SK-N-SH (cell line): ENCODE measurements around the gene LPA. TPM values are rescaled to one million over a fixed set of nuclear protein-coding genes. Genes with fewer than 3 reads are reported as not detected.

ENCODE experiments used
- CTCF ChIA-PET: fragments of 300-600, 350-600 bp; formaldehyde crosslinking; extraction: SDS; loops from one replicate; lab custom pipeline; 2021; lab: Yijun Ruan, JAX
- POLR2A ChIA-PET: fragments of 350-600 bp; sonication (Branson Sonifier 250); formaldehyde crosslinking; extraction: SDS; loops from one replicate; lab custom pipeline; 2020; ENCODE audit warnings: antibody characterized with exemption, inconsistent platforms; lab: Yijun Ruan, JAX
- DNase-seq: peaks from one replicate; pipeline ENCODE4 v3.0.0; 2012
- H2AFZ ChIP-seq: fragments of 200-600 bp; sonication (generic); 2 replicates; pipeline ENCODE4 v1.8.1; 2016; ENCODE audit warnings: antibody characterized with exemption, mild to moderate bottlenecking, low read depth
- H3F3A ChIP-seq: fragments of 200-600 bp; sonication (generic); replicated peaks from 2 replicates; pipeline ENCODE3; 2016; ENCODE audit warnings: antibody characterized with exemption, mild to moderate bottlenecking; ENCODE audit not compliant: insufficient read depth
- H3K27ac ChIP-seq, 2 experiments: fragments of 200-500 bp in 1 of 2; fragments of 200-600 bp in 1 of 2; sonication (Bioruptor generic) in 1 of 2; sonication (generic), shearing (Covaris generic) in 1 of 2; 2 replicates each; pipeline versions ENCODE4 v1.5.1 to v1.6.1; 2014 to 2016; ENCODE audit warnings: low read depth in 2 of 2, inconsistent platforms in 1 of 2, low read length in 1 of 2, mild to moderate bottlenecking in 1 of 2, mixed read lengths in 1 of 2
- H3K27me3 ChIP-seq: fragments of 200-600 bp; sonication (generic), shearing (Covaris generic); 2 replicates; pipeline ENCODE4 v1.6.1; 2016; ENCODE audit warnings: mixed run types; ENCODE audit not compliant: insufficient read depth
- H3K36me3 ChIP-seq, 2 experiments: fragments of 200-500 bp in 1 of 2; fragments of 200-600 bp in 1 of 2; sonication (Bioruptor generic) in 1 of 2; sonication (generic) in 1 of 2; replicated peaks in 1 of 2; 2 replicates each; pipeline versions ENCODE3 to v1.5.1; 2014 to 2016; ENCODE audit warnings: low read length in 1 of 2, mild to moderate bottlenecking in 1 of 2; ENCODE audit not compliant: insufficient read depth in 2 of 2, control insufficient read depth in 1 of 2
- H3K4me1 ChIP-seq, 2 experiments: fragments of 200-500 bp in 1 of 2; fragments of 200-600 bp in 1 of 2; sonication (Bioruptor generic) in 1 of 2; sonication (generic), shearing (Covaris generic) in 1 of 2; 2 replicates each; pipeline versions ENCODE4 v1.5.1 to v1.6.1; 2014 to 2016; ENCODE audit warnings: low read depth in 1 of 2, low read length in 1 of 2, mixed run types in 1 of 2; ENCODE audit not compliant: insufficient read depth in 2 of 2, control insufficient read depth in 1 of 2
- H3K4me2 ChIP-seq: fragments of 200-600 bp; sonication (generic), shearing (Covaris generic); 2 replicates; pipeline ENCODE4 v1.6.1; 2017; ENCODE audit warnings: mixed run types
- H3K4me3 ChIP-seq, 2 experiments: fragments of 200-500 bp in 1 of 2; fragments of 200-600 bp in 1 of 2; sonication (Bioruptor generic) in 1 of 2; sonication (generic), shearing (Covaris generic) in 1 of 2; 2 replicates each; pipeline versions ENCODE4 v1.5.1 to v1.8.1; 2014 to 2016; ENCODE audit warnings: low read depth in 2 of 2, inconsistent platforms in 1 of 2, low read length in 1 of 2, mild to moderate bottlenecking in 1 of 2, mixed read lengths in 1 of 2, moderate library complexity in 1 of 2
- H3K79me2 ChIP-seq: fragments of 200-600 bp; sonication (generic); 2 replicates; pipeline ENCODE4 v1.8.1; 2017; ENCODE audit warnings: mild to moderate bottlenecking; ENCODE audit not compliant: insufficient read depth
- H3K9ac ChIP-seq: fragments of 200-600 bp; sonication (generic); 2 replicates; pipeline ENCODE4 v1.6.1; 2017; ENCODE audit warnings: mixed run types
- H3K9me2 ChIP-seq: fragments of 200-600 bp; sonication (generic); 2 replicates; pipeline ENCODE4 v1.6.1; 2017; ENCODE audit warnings: mixed run types
- H3K9me3 ChIP-seq: fragments of 200-600 bp; sonication (generic); 2 replicates; pipeline ENCODE4 v1.6.1; 2017; ENCODE audit warnings: mixed run types, mild to moderate bottlenecking, moderate library complexity
- H4K20me1 ChIP-seq: fragments of 200-600 bp; sonication (generic); 2 replicates; pipeline ENCODE4 v1.6.1; 2017; ENCODE audit warnings: mild to moderate bottlenecking, mixed run types; ENCODE audit not compliant: insufficient read depth
- CHD2 ChIP-seq: fragments of 150-350 bp; IDR thresholded peaks from 2 replicates; pipeline ENCODE4 v1.6.1; 2018; ENCODE audit warnings: low read length; ENCODE audit not compliant: partially characterized antibody
- EP300 ChIP-seq, 2 experiments: IDR thresholded peaks; 2 replicates each; pipeline versions ENCODE4 v1.4.0 to v1.6.1; 2012; ENCODE audit warnings: borderline replicate concordance in 1 of 2, low read depth in 1 of 2, low read length in 1 of 2
- FOXM1 ChIP-seq: IDR thresholded peaks from 2 replicates; pipeline ENCODE4 v1.4.0; 2012; ENCODE audit warnings: low read depth, mild to moderate bottlenecking
- GABPA ChIP-seq: IDR thresholded peaks from 2 replicates; pipeline ENCODE4 v1.4.0; 2012; ENCODE audit warnings: low read depth, mild to moderate bottlenecking
- MEF2A ChIP-seq: IDR thresholded peaks from 2 replicates; pipeline ENCODE4 v1.4.0; 2012; ENCODE audit warnings: low read depth, borderline replicate concordance
- NFIC ChIP-seq: IDR thresholded peaks from 2 replicates; pipeline ENCODE4 v1.4.0; 2012; ENCODE audit warnings: borderline replicate concordance
- NRF1 ChIP-seq: IDR thresholded peaks from 2 replicates; pipeline ENCODE4 v1.6.1; 2012; ENCODE audit warnings: low read depth, mild to moderate bottlenecking, low read length
- POLR2AphosphoS5 ChIP-seq: IDR thresholded peaks from 2 replicates; pipeline ENCODE4 v1.6.1; 2012; ENCODE audit warnings: low read depth, low read length
- RAD21 ChIP-seq: IDR thresholded peaks from 2 replicates; pipeline ENCODE4 v1.6.1; 2012; ENCODE audit warnings: mild to moderate bottlenecking, low read length
- SIN3A ChIP-seq: IDR thresholded peaks from 2 replicates; pipeline ENCODE4 v1.6.1; 2012; ENCODE audit warnings: low read depth, mild to moderate bottlenecking, low read length, moderate library complexity, borderline replicate concordance
- SMC3 ChIP-seq: IDR thresholded peaks from 2 replicates; pipeline ENCODE4 v1.6.1; 2012; ENCODE audit warnings: low read depth, low read length, improper control_type of control experiment
- TCF12 ChIP-seq: IDR thresholded peaks from 2 replicates; pipeline ENCODE4 v1.4.0; 2012
- TEAD4 ChIP-seq: IDR thresholded peaks from 2 replicates; pipeline ENCODE4 v1.4.0; 2012; ENCODE audit warnings: mild to moderate bottlenecking, borderline replicate concordance; ENCODE audit not compliant: insufficient read depth
- YY1 ChIP-seq: IDR thresholded peaks from 2 replicates; pipeline ENCODE4 v1.4.0; 2012; ENCODE audit warnings: low read depth, mild to moderate bottlenecking
- WGBS: methylation state at CpG from one replicate; pipeline ENCODE4 v1.1.6; 2017; ENCODE audit warnings: low lambda C conversion rate; 5-methylcytosine and 5-hydroxymethylcytosine counted together
- polyA plus RNA-seq, 3 experiments: library from polyadenylated mRNA; depleted of rRNA; stranded (reverse); fragments of >200 nt; gene quantifications; 2 replicates each; pipeline ENCODE4 v1.2.3, GENCODE V29; 2012
- TF ChIP-seq, protein P1 (sequence below): IDR thresholded peaks from 2 replicates; pipeline ENCODE4 v1.4.0; 2012; ENCODE audit warnings: low read depth
- TF ChIP-seq, protein P2 (sequence below): IDR thresholded peaks from 2 replicates; pipeline ENCODE4 v1.4.0; 2012; ENCODE audit warnings: low read depth, borderline replicate concordance

Gene LPA
- polyA plus RNA-seq, 1 of the 3 experiments (the other 2 are of a cell fraction) = not detected

DNA sequence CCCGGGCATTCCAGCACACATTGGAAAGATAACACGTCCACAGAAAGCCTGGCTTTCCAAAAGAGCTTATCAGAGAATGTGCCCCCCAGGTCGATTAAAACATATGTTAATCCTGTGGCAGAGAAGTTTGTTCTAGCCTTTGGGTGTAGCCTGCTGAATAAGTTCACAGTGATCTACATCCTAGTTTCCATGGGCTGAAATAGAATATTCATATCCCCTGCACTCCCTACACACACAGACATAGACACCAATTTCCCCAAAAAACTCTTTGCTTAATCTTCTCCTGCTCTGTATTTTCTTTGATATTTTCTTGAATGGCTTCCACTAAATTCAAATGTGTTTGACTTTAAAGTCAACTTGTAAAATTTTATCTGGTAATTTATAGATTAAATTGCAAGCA lies 1.6 kb downstream of the LPA start:
- Histone ChIP-seq H3K4me1 (no peaks in the 10 kb centered on the region), H3K27me3 (no peaks in the 10 kb centered on the region), H2AFZ (no peak overlapping the region), H3K4me2 (no peak overlapping the region), H3K9ac (no peak overlapping the region), H4K20me1 (no peaks in the 10 kb centered on the region), H3K9me2 (no peaks in the 10 kb centered on the region), H3K36me3 (no peaks in the 10 kb centered on the region), H3F3A (no peaks in the 10 kb centered on the region), H3K4me3 (no peak overlapping the region), H3K27ac (no peak overlapping the region), H3K79me2 (no peaks in the 10 kb centered on the region), H3K9me3 (no peaks in the 10 kb centered on the region)
- WGBS = 0% methylated on average over 3 of the region's 3 CpGs
- ChIA-PET CTCF (no interaction called here), POLR2A (no interaction called here)
- no peak for DNase-seq
- TF ChIP-seq, protein P1, sequence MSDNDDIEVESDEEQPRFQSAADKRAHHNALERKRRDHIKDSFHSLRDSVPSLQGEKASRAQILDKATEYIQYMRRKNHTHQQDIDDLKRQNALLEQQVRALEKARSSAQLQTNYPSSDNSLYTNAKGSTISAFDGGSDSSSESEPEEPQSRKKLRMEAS = no peak
- no peak for TF ChIP-seq POLR2AphosphoS5
- no peak for TF ChIP-seq EP300 (IDR thresholded peaks at IDR 0.05; ENCODE audit: borderline replicate concordance in 1 of 2, low read depth in 1 of 2, low read length in 1 of 2)
- TF ChIP-seq GABPA = no peak
- TF ChIP-seq RAD21 = no peak
- TF ChIP-seq NRF1 = no peak
- TF ChIP-seq YY1 = no peak

DNA sequence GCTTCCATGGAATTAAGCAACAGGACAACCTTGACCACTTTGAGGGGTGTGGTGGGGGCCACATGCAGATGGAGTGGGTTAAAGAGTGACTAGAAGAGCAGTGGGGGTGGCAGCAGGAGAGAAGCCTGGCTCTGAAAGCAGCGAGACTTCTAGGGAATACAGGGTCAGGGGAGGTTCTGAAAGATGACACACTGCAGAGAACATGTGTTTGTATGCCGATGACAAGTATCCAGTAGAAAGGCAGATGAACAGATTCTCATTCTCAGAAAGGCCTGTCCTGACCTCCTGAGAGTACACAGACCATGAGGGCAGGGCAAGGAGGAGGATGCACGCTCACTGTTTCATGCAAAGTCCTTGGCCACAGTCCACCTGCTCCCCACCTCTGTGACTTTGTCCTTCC lies 2.9 kb downstream of the LPA start:
- 4% methylated on average over 3 of the region's 3 CpGs for WGBS
- Histone ChIP-seq H3K4me3 (no peak overlapping the region), H4K20me1 (no peaks in the 10 kb centered on the region)

More for the DNA sequence above, 2.9 kb downstream of the LPA start:
- Histone ChIP-seq H3K9ac (no peak overlapping the region), H3F3A (no peaks in the 10 kb centered on the region), H3K9me3 (no peaks in the 10 kb centered on the region), H3K4me2 (no peak overlapping the region), H3K36me3 (no peaks in the 10 kb centered on the region), H3K9me2 (no peaks in the 10 kb centered on the region), H3K4me1 (no peaks in the 10 kb centered on the region), H3K27ac (no peak overlapping the region), H3K79me2 (no peaks in the 10 kb centered on the region), H2AFZ (no peak overlapping the region), H3K27me3 (no peaks in the 10 kb centered on the region)
- no peak for DNase-seq
- CTCF ChIA-PET = no interaction called here
- no peak for TF ChIP-seq SIN3A
- TF ChIP-seq CHD2 = no peak
- no peak for TF ChIP-seq NRF1
- TF ChIP-seq YY1 = no peak
- TF ChIP-seq TCF12 = no peak
- TF ChIP-seq MEF2A = no peak
- TF ChIP-seq FOXM1 = no peak
- no peak for TF ChIP-seq NFIC
- TF ChIP-seq RAD21 = no peak
- TF ChIP-seq SMC3 = no peak
- TF ChIP-seq, protein P2, sequence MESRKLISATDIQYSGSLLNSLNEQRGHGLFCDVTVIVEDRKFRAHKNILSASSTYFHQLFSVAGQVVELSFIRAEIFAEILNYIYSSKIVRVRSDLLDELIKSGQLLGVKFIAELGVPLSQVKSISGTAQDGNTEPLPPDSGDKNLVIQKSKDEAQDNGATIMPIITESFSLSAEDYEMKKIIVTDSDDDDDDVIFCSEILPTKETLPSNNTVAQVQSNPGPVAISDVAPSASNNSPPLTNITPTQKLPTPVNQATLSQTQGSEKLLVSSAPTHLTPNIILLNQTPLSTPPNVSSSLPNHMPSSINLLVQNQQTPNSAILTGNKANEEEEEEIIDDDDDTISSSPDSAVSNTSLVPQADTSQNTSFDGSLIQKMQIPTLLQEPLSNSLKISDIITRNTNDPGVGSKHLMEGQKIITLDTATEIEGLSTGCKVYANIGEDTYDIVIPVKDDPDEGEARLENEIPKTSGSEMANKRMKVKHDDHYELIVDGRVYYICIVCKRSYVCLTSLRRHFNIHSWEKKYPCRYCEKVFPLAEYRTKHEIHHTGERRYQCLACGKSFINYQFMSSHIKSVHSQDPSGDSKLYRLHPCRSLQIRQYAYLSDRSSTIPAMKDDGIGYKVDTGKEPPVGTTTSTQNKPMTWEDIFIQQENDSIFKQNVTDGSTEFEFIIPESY = no peak
- TF ChIP-seq TEAD4 = no peak
- POLR2A ChIA-PET = no interaction called here
